ENCODE data around the gene OPRM1.

The OPRM1 gene

GRCh38 chr6:154096834-154097233, 57.8 kb downstream of the OPRM1 start:
- H3K4me3 ChIP-seq (ENCODE audit: low read length): no peak overlapping the region
- no peaks in the 10 kb centered on the region for H3K36me3 ChIP-seq (ENCODE audit: control insufficient read depth, low read length)
- no peaks in the 10 kb centered on the region for H4K20me1 ChIP-seq (ENCODE audit: control insufficient read depth, insufficient read depth, low read depth, low read length)
- no peaks in the 10 kb centered on the region for H3K27me3 ChIP-seq (ENCODE audit: control insufficient read depth, low read length)
- H3K9me3 ChIP-seq (ENCODE audit: control insufficient read depth, insufficient read depth, low read length): no peaks in the 10 kb centered on the region
- no peaks in the 10 kb centered on the region for H3K9me2 ChIP-seq (replicated peaks; ENCODE audit: control insufficient read depth, low read length)
- H3K4me2 ChIP-seq (ENCODE audit: low read length): no peak overlapping the region
- H3K27ac ChIP-seq (ENCODE audit: low read depth, low read length): no peak overlapping the region
- no peak for TF ChIP-seq EZH2phosphoT487 (IDR thresholded peaks at IDR 0.05; ENCODE audit: borderline replicate concordance, low read length)
- no peak for TF ChIP-seq CTCF (IDR thresholded peaks at IDR 0.05; ENCODE audit: low read depth, low read length, poor library complexity, severe bottlenecking)
- no peaks in the 10 kb centered on the region for H3K79me2 ChIP-seq (ENCODE audit: control insufficient read depth, low read length)
- H3F3A ChIP-seq (ENCODE audit: control insufficient read depth, insufficient read depth): no peaks in the 10 kb centered on the region
- no peaks in the 10 kb centered on the region for H3K4me1 ChIP-seq (ENCODE audit: control insufficient read depth, low read length)

GRCh38 chr6:154099211-154099610, 60.2 kb downstream of the OPRM1 start:
- Histone ChIP-seq H3K27me3 (ENCODE audit: control insufficient read depth, low read length) (no peaks in the 10 kb centered on the region), H3K4me2 (ENCODE audit: low read length) (no peak overlapping the region), H3K9me2 (replicated peaks; ENCODE audit: control insufficient read depth, low read length) (no peaks in the 10 kb centered on the region), H3F3A (ENCODE audit: control insufficient read depth, insufficient read depth) (no peaks in the 10 kb centered on the region), H3K36me3 (ENCODE audit: control insufficient read depth, low read length) (no peaks in the 10 kb centered on the region), H3K27ac (ENCODE audit: low read depth, low read length) (no peak overlapping the region), H4K20me1 (ENCODE audit: control insufficient read depth, insufficient read depth, low read depth, low read length) (no peaks in the 10 kb centered on the region), H3K4me1 (ENCODE audit: control insufficient read depth, low read length) (no peaks in the 10 kb centered on the region), H3K9me3 (ENCODE audit: control insufficient read depth, insufficient read depth, low read length) (no peaks in the 10 kb centered on the region), H3K4me3 (ENCODE audit: low read length) (no peak overlapping the region), H3K79me2 (ENCODE audit: control insufficient read depth, low read length) (no peaks in the 10 kb centered on the region)
- TF ChIP-seq CTCF (IDR thresholded peaks at IDR 0.05; ENCODE audit: low read depth, low read length, poor library complexity, severe bottlenecking) (no peak), EZH2phosphoT487 (IDR thresholded peaks at IDR 0.05; ENCODE audit: borderline replicate concordance, low read length) (no peak)

- H3F3A ChIP-seq (ENCODE audit: control insufficient read depth, insufficient read depth): no peaks in the 10 kb centered on the region
- TF ChIP-seq EZH2phosphoT487 (IDR thresholded peaks at IDR 0.05; ENCODE audit: borderline replicate concordance, low read length) (no peak), CTCF (IDR thresholded peaks at IDR 0.05; ENCODE audit: low read depth, low read length, poor library complexity, severe bottlenecking) (no peak)
- no peaks in the 10 kb centered on the region for H4K20me1 ChIP-seq (ENCODE audit: control insufficient read depth, insufficient read depth, low read depth, low read length)
- no peak overlapping the region for H3K4me3 ChIP-seq (ENCODE audit: low read length)
- no peaks in the 10 kb centered on the region for H3K9me3 ChIP-seq (ENCODE audit: control insufficient read depth, insufficient read depth, low read length)
- H3K27ac ChIP-seq (ENCODE audit: low read depth, low read length): no peak overlapping the region
- no peaks in the 10 kb centered on the region for H3K79me2 ChIP-seq (ENCODE audit: control insufficient read depth, low read length)
- H3K27me3 ChIP-seq (ENCODE audit: control insufficient read depth, low read length): no peaks in the 10 kb centered on the region
- H3K4me1 ChIP-seq (ENCODE audit: control insufficient read depth, low read length): no peaks in the 10 kb centered on the region
- H3K9me2 ChIP-seq (replicated peaks; ENCODE audit: control insufficient read depth, low read length): no peaks in the 10 kb centered on the region
- no peak overlapping the region for H3K4me2 ChIP-seq (ENCODE audit: low read length)
- H3K36me3 ChIP-seq (ENCODE audit: control insufficient read depth, low read length): no peaks in the 10 kb centered on the region
Measured at GRCh38 chr6:154106251-154106650, 67.2 kb downstream of the OPRM1 start.

- no peaks in the 10 kb centered on the region for H3K36me3 ChIP-seq (ENCODE audit: control insufficient read depth, low read length)
- no peaks in the 10 kb centered on the region for H3F3A ChIP-seq (ENCODE audit: control insufficient read depth, insufficient read depth)
- H3K9me3 ChIP-seq (ENCODE audit: control insufficient read depth, insufficient read depth, low read length): no peaks in the 10 kb centered on the region
- H3K4me1 ChIP-seq (ENCODE audit: control insufficient read depth, low read length): no peaks in the 10 kb centered on the region
- H3K4me2 ChIP-seq (ENCODE audit: low read length): no peak overlapping the region
- H4K20me1 ChIP-seq (ENCODE audit: control insufficient read depth, insufficient read depth, low read depth, low read length): no peaks in the 10 kb centered on the region
- H3K27ac ChIP-seq (ENCODE audit: low read depth, low read length): no peak overlapping the region
- no peaks in the 10 kb centered on the region for H3K27me3 ChIP-seq (ENCODE audit: control insufficient read depth, low read length)
- H3K9me2 ChIP-seq (replicated peaks; ENCODE audit: control insufficient read depth, low read length): no peaks in the 10 kb centered on the region
- no peaks in the 10 kb centered on the region for H3K79me2 ChIP-seq (ENCODE audit: control insufficient read depth, low read length)
- no peak overlapping the region for H3K4me3 ChIP-seq (ENCODE audit: low read length)
- TF ChIP-seq EZH2phosphoT487 (IDR thresholded peaks at IDR 0.05; ENCODE audit: borderline replicate concordance, low read length) (no peak), CTCF (IDR thresholded peaks at IDR 0.05; ENCODE audit: low read depth, low read length, poor library complexity, severe bottlenecking) (no peak)
Measured at GRCh38 chr6:154111025-154111424, 72.0 kb downstream of the OPRM1 start.
